Heart left ventricle (tissue), 16 donors: ENCODE results near the gene ANO4. TPM values are rescaled to one million over a fixed set of nuclear protein-coding genes. Genes with fewer than 3 reads are reported as not detected.

Source experiments
- ATAC-seq, 4 donors: fragments of 200-7000 bp; cut with Tn5 transposase; one replicate each; pipeline ENCODE4 v1.9.1; 2020 to 2022; ENCODE audit warnings: moderate library complexity in 4 of 4, mild to moderate bottlenecking in 3 of 4, moderate number of reproducible peaks in 1 of 4
- DNase-seq, 5 donors: peaks; one replicate each; pipeline ENCODE4 v3.0.0-alpha.2; 2020
- H3K27ac ChIP-seq, 12 donors: fragments of 200-600 bp; sonication (generic) in 4 of 12; one replicate each; pipeline versions ENCODE4 v1.5.0 to v1.8.0; 2016 to 2022; ENCODE audit warnings: mild to moderate bottlenecking in 2 of 12
- H3K27me3 ChIP-seq, 9 donors: fragments of 200-600 bp; sonication (generic) in 2 of 9; one replicate each; pipeline versions ENCODE4 v1.5.1 to v1.8.0; 2016 to 2022; ENCODE audit warnings: mild to moderate bottlenecking in 3 of 9
- H3K36me3 ChIP-seq, 9 donors: fragments of 200-600 bp; sonication (generic) in 2 of 9; one replicate each; pipeline versions ENCODE4 v1.5.0 to v1.8.0; 2018 to 2022; ENCODE audit warnings: mild to moderate bottlenecking in 2 of 9
- H3K4me1 ChIP-seq, 12 donors: fragments of 200-600 bp; sonication (generic) in 4 of 12; one replicate each; pipeline versions ENCODE4 v1.5.0 to v1.8.0; 2016 to 2022; ENCODE audit warnings: mild to moderate bottlenecking in 3 of 12
- H3K4me3 ChIP-seq, 12 donors: fragments of 200-600 bp; sonication (generic) in 4 of 12; one replicate each; pipeline versions ENCODE4 v1.5.0 to v1.8.0; 2017 to 2022; ENCODE audit warnings: mild to moderate bottlenecking in 9 of 12, moderate library complexity in 4 of 12
- H3K9me3 ChIP-seq, 12 donors: fragments of 200-600 bp; sonication (generic) in 4 of 12; one replicate each; pipeline versions ENCODE4 v1.5.0 to v1.8.0; 2016 to 2022; ENCODE audit warnings: mild to moderate bottlenecking in 1 of 12
- CTCF ChIP-seq, 12 donors: fragments of 200-600 bp; sonication (generic) in 4 of 12; IDR thresholded peaks; one replicate each; pipeline versions ENCODE4 v1.5.0 to v1.8.0; 2018 to 2022; ENCODE audit warnings: antibody characterized with exemption in 12 of 12, mild to moderate bottlenecking in 5 of 12
- POLR2A ChIP-seq, 2 donors: fragments of 450-650 bp; IDR thresholded peaks; one replicate each; pipeline ENCODE4 v1.6.1; 2017; ENCODE audit warnings: antibody characterized with exemption in 2 of 2, mild to moderate bottlenecking in 2 of 2, moderate library complexity in 2 of 2
- WGBS, 4 donors: extraction: QIAGEN DNeasy Blood & Tissue Kit in 2 of 4; methylation state at CpG; one replicate each; pipeline versions ENCODE4 v1.1.5 to v1.1.7; 2013 to 2018; 5-methylcytosine and 5-hydroxymethylcytosine counted together
- intact Hi-C, 10 donors: fragments of 100-400 bp; cut with DNase I; formaldehyde crosslinking; loops; one replicate each; pipeline versions ENCODE4 v1.11.1 to v1.14.2; 2022
- polyA plus RNA-seq, 2 donors: library from polyadenylated mRNA; stranded (reverse); fragments of 200-250 nt; gene quantifications; one replicate each; pipeline ENCODE4 v1.2.3, GENCODE V29; 2013
- total RNA-seq, 9 donors: library from RNA; depleted of rRNA in 2 of 9; stranded (reverse); fragments of >200 nt in 2 of 9; fragmentation: NEBNext Ultra II Directional in 3 of 9; extraction: Animal tissue kit (Norgen Biotek cat#: 25700) in 3 of 9; gene quantifications; one replicate each; pipeline versions ENCODE4 v1.1.0 to v1.2.4, GENCODE V29; 2016 to 2023
- donor health status: ischemic (EF 13 %, LVEDD 7.1; RV severe dilation, severe dysfunction).
- donor health status: healthy with polysubstance abuse.
- donor health status: DM: no; HTN: yes; CAD: no.
- donor health status: DM: no; HTN: no; CAD: no.
- donor health status: ischemic (EF 25% LVEDD 6.9; RV normal size, moderate dysfunction).
- donor health status: ischemic (EF 25% LVEDD 5.7; RV mildly dilated, moderate dysfunction).
- donor health status: healthy.
- donor health status: DM: yes; HTN: yes; CAD: no.
- donor health status: ischemic (EF 35%, LVEDD 5.7; RV mildly dilated, moderate dysfunction).
- donor health status: nonischemic (EF 11% LVEDD 7.7; RV severe dilation, severe dysfunction).
- donor health status: DM: yes; HTN: yes; CAD: no.
- donor health status: PGD.
- donor health status: ischemic (EF 29% LVEDD 5.4; RV normal size, mild dysfunction).
- donor health status: nonischemic (EF 23%, LVEDD 6.1; RV moderate dilation, normal function).

Gene ANO4
- total and polyA plus RNA-seq, 11 donors, result 0.05 to 0.50 (median 0.12) TPM; not detected in 6

DNA sequence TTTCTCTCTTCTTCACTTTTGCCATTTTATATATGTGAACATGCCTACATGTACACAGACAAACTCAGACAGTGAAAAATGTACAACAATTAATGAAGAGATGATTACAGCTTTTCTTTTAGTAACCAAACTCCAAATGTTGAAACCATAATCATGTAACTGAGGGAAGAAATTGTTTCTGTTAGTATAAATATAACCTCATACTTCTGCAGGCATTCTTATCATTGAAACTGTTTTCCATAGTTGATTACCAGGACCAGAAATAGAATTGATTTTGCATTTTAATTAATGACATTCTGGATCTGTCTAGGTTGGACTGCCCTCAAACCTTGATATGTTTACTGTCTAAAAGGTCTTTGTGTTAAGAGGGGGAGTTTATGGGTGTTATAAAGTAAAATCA lies 3.2 kb downstream of the ANO4 start:
- peaks cover 0 to 4% (median 0%) of the 10 kb centered on the region in 12 donors for H3K4me1 ChIP-seq
- no peaks in the 10 kb centered on the region for H3K9me3 ChIP-seq
- DNase-seq, result no peak
- intact Hi-C loops, result no loop called here
- ATAC-seq, result no peak
- H3K4me3 ChIP-seq, result no peak overlapping the region
- H3K36me3 ChIP-seq, result no peaks in the 10 kb centered on the region
- peaks cover 0 to 41% (median 0%) of the 10 kb centered on the region in 9 donors for H3K27me3 ChIP-seq
- H3K27ac ChIP-seq, result no peak overlapping the region
- no peak for TF ChIP-seq CTCF (IDR thresholded peaks at IDR 0.05)

GRCh38 chr12:100798286-100799160 lies 3.9 kb downstream of the ANO4 start:
- H3K4me1 ChIP-seq, result peaks cover 0 to 4% (median 0%) of the 10 kb centered on the region in 12 donors
- intact Hi-C loops, result no loop called here
- WGBS, 4 donors, result 58 to 64% (median 62%) methylated on average over 3 of the region's 3 CpGs

DNA sequence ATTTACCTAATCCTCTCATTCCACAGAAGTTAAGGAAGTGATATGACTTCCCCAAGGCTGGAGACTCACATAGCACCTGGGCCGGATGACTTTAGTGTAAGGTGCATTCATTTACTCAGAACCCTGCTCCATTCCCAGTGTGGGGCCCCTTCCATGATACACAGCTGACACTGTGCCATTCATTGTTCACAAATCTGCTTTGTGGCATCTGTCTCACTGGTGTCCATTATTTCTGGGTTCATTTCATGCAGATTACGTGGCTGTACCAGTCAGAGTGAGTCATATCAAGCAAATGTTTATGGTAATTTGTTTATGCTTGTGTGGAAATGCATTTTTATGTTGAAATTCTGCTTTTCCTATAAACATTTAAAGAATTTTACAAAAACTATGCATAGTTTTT lies 5.2 kb downstream of the ANO4 start:
- peaks cover 0 to 33% (median 0%) of the 10 kb centered on the region in 9 donors for H3K27me3 ChIP-seq

More at GRCh38 chr12:100798286-100799160, 3.9 kb downstream of the ANO4 start:
- H3K27ac ChIP-seq, result no peak overlapping the region
- H3K9me3 ChIP-seq, result no peaks in the 10 kb centered on the region
- ATAC-seq (no peak), DNase-seq (no peak)
- no peak overlapping the region for H3K4me3 ChIP-seq
- H3K36me3 ChIP-seq, result no peaks in the 10 kb centered on the region
- peaks cover 0 to 41% (median 0%) of the 10 kb centered on the region in 9 donors for H3K27me3 ChIP-seq
- TF ChIP-seq CTCF (IDR thresholded peaks at IDR 0.05), result no peak
- no peak for TF ChIP-seq POLR2A (IDR thresholded peaks at IDR 0.05)

More for the DNA sequence above, 5.2 kb downstream of the ANO4 start:
- ATAC-seq (no peak), DNase-seq (no peak)
- Histone ChIP-seq H3K9me3 (peaks cover 0 to 6% (median 0%) of the 10 kb centered on the region in 12 donors), H3K27ac (no peak overlapping the region), H3K36me3 (no peaks in the 10 kb centered on the region), H3K4me1 (peaks cover 0 to 2% (median 0%) of the 10 kb centered on the region in 12 donors), H3K4me3 (no peak overlapping the region)
- intact Hi-C loops, result no loop called here
- WGBS, 4 donors, result 81 to 85% (median 83%) methylated on average over 2 of the region's 2 CpGs
- TF ChIP-seq CTCF (IDR thresholded peaks at IDR 0.05) (no peak), POLR2A (IDR thresholded peaks at IDR 0.05) (no peak)
